Kidney (tissue), 14 donors: ENCODE data around the gene BZW2. TPM values are rescaled to one million over a fixed set of nuclear protein-coding genes. Genes with fewer than 3 reads are reported as not detected.
"Not testable (repeated sequence)": the region's sequence is repeated elsewhere in the genome, so short reads cannot be mapped to it uniquely, and the experiment has no call there.

Experiments used
- DNase-seq, 5 donors: peaks; one replicate each; pipeline ENCODE4 v3.0.0-alpha.2; 2013 to 2020
- FAIRE-seq: peaks from 2 replicates; lab custom pipeline; 2012; peaks lifted over from hg19 to GRCh38; lab: Jason Lieb, UNC
- H3K27ac ChIP-seq, 2 donors: one replicate each; pipeline ENCODE4 v1.7.0; 2013; ENCODE audit warnings: low read depth in 2 of 2, low read length in 2 of 2, inconsistent platforms in 1 of 2
- H3K27me3 ChIP-seq: one replicate; pipeline ENCODE4 v1.7.1; 2013; ENCODE audit warnings: low read length, inconsistent platforms; ENCODE audit not compliant: control insufficient read depth, insufficient read depth
- H3K36me3 ChIP-seq, 3 donors: one replicate each; pipeline versions ENCODE4 v1.7.0 to v1.7.1; 2013; ENCODE audit warnings: low read length in 3 of 3, control low read depth in 1 of 3, inconsistent platforms in 1 of 3; ENCODE audit not compliant: insufficient read depth in 3 of 3, control insufficient read depth in 2 of 3
- H3K4me1 ChIP-seq, 3 donors: one replicate each; pipeline versions ENCODE4 v1.7.0 to v1.7.1; 2013; ENCODE audit warnings: low read length in 3 of 3, inconsistent platforms in 1 of 3, low read depth in 1 of 3; ENCODE audit not compliant: control insufficient read depth in 2 of 3, insufficient read depth in 2 of 3
- H3K4me3 ChIP-seq, 3 donors: one replicate each; pipeline versions ENCODE4 v1.7.0 to v1.8.1; 2013; ENCODE audit warnings: low read length in 3 of 3, control low read depth in 1 of 3, inconsistent platforms in 1 of 3
- H3K9ac ChIP-seq, 3 donors: one replicate each; pipeline versions ENCODE4 v1.7.0 to v1.7.1; 2013; ENCODE audit warnings: low read length in 3 of 3, control low read depth in 1 of 3, inconsistent platforms in 1 of 3
- H3K9me3 ChIP-seq, 3 donors: one replicate each; pipeline versions ENCODE4 v1.7.0 to v1.7.1; 2013; ENCODE audit warnings: low read length in 3 of 3, control low read depth in 1 of 3, inconsistent platforms in 1 of 3; ENCODE audit not compliant: control insufficient read depth in 2 of 3, insufficient read depth in 1 of 3
- intact Hi-C: fragments of 100-400 bp; cut with DNase I; formaldehyde crosslinking; loops from one replicate; pipeline ENCODE4 v1.11.1; 2022
- polyA plus RNA-seq: library from polyadenylated mRNA; stranded (reverse); fragments of 350-450 nt; fragmentation: Illumina TruSeq; extraction: RNeasy Lipid Tissue Mini Kit (QIAGEN cat#74804); gene quantifications from one replicate; pipeline ENCODE4 v1.2.3, GENCODE V29; 2014; ENCODE audit warnings: low read depth, low replicate concordance; ENCODE audit not compliant: insufficient read depth
- total RNA-seq: library from RNA; stranded (reverse); fragmentation: NEBNext Ultra II Directional; extraction: Animal tissue kit (Norgen Biotek cat#: 25700); gene quantifications from one replicate; pipeline ENCODE4 v1.2.1, GENCODE V29; 2021
- TF ChIP-seq, protein P1 (sequence below): IDR thresholded peaks from 3 replicates; pipeline ENCODE4 v1.5.1; 2012; ENCODE audit warnings: mild to moderate bottlenecking, moderate library complexity, borderline replicate concordance; ENCODE audit not compliant: insufficient read depth; ENCODE audit errors: extremely low read depth
- donor health status: control.
- donor health status: control.
- donor health status: control.
- donor health status: control.
- donor health status: control.
- donor health status: DM: yes; HTN: yes; CAD: no.
- donor health status: Normal renal cell carcinoma (clear cell type).

BZW2 gene
- total and polyA plus RNA-seq, 2 donors from 2014 or later, result 24.8 to 49.1 TPM

GRCh38 chr7:16671811-16672210 lies 25.8 kb downstream of the BZW2 start:
- Histone ChIP-seq H3K9me3 (no peaks in the 10 kb centered on the region), H3K4me3 (no peak overlapping the region), H3K9ac (no peak overlapping the region), H3K27ac (no peak overlapping the region), H3K4me1 (no peaks in the 10 kb centered on the region), H3K27me3 (no peaks in the 10 kb centered on the region), H3K36me3 (peaks cover 0 to 4% (median 2%) of the 10 kb centered on the region in 3 donors)
- FAIRE-seq (no peak), DNase-seq (no peak)
- intact Hi-C loops, result no loop called here
- TF ChIP-seq, protein P1, sequence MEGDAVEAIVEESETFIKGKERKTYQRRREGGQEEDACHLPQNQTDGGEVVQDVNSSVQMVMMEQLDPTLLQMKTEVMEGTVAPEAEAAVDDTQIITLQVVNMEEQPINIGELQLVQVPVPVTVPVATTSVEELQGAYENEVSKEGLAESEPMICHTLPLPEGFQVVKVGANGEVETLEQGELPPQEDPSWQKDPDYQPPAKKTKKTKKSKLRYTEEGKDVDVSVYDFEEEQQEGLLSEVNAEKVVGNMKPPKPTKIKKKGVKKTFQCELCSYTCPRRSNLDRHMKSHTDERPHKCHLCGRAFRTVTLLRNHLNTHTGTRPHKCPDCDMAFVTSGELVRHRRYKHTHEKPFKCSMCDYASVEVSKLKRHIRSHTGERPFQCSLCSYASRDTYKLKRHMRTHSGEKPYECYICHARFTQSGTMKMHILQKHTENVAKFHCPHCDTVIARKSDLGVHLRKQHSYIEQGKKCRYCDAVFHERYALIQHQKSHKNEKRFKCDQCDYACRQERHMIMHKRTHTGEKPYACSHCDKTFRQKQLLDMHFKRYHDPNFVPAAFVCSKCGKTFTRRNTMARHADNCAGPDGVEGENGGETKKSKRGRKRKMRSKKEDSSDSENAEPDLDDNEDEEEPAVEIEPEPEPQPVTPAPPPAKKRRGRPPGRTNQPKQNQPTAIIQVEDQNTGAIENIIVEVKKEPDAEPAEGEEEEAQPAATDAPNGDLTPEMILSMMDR, result no peak

DNA sequence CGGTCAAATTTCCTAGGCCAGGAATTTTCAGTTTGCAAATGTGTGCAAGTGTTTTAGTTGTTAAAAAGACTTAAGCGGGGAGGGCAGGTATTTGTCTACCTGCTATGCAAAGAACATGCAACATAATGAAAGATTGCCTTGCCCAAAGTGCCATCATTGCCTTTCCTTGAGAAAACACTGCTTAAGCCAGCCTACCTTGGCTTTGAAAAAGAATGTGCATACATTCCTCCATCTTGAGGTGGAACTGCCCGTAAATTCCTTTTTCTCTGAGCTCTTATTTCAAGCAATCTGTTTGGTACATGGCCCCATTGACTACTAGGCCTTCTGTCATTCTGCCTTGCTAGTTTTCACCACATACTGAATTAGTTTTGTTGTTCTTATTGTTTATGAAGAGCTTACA lies 29.3 kb downstream of the BZW2 start:
- TF ChIP-seq, protein P1, result no peak
- FAIRE-seq, result no peak
- H3K27me3 ChIP-seq, result no peaks in the 10 kb centered on the region

GRCh38 chr7:16677978-16678494 lies 32.1 kb downstream of the BZW2 start:
- FAIRE-seq, result no peak
- Histone ChIP-seq H3K27ac (no peak overlapping the region), H3K9ac (no peak overlapping the region), H3K36me3 (peaks cover 2 to 6% (median 4%) of the 10 kb centered on the region in 3 donors), H3K27me3 (no peaks in the 10 kb centered on the region), H3K4me3 (no peak overlapping the region), H3K4me1 (no peaks in the 10 kb centered on the region), H3K9me3 (no peaks in the 10 kb centered on the region)
- intact Hi-C loops, result no loop called here
- TF ChIP-seq, protein P1, result no peak
- no peak for DNase-seq

More for the DNA sequence above, 29.3 kb downstream of the BZW2 start:
- no peaks in the 10 kb centered on the region for H3K9me3 ChIP-seq
- peaks cover 0 to 4% (median 2%) of the 10 kb centered on the region in 3 donors for H3K36me3 ChIP-seq
- no peak overlapping the region for H3K27ac ChIP-seq
- no peak overlapping the region for H3K4me3 ChIP-seq
- H3K4me1 ChIP-seq, result no peaks in the 10 kb centered on the region
- intact Hi-C loops, result no loop called here
- DNase-seq, result no peak
- no peak overlapping the region for H3K9ac ChIP-seq

- H3K4me3 ChIP-seq, H3K27me3 ChIP-seq, H3K9me3 ChIP-seq, H3K9ac ChIP-seq, DNase-seq, H3K36me3 ChIP-seq, H3K4me1 ChIP-seq, FAIRE-seq, intact Hi-C loops, H3K27ac ChIP-seq: not testable (repeated sequence)
Measured at GRCh38 chr7:16678645-16679566, 32.9 kb downstream of the BZW2 start.
